GM12873 (cell line): ENCODE results near the gene MROH2A.

Experiments used
- CTCF ChIP-seq: IDR thresholded peaks from 2 replicates; pipeline ENCODE4 v1.5.1; 2012; ENCODE audit warnings: low read depth, mild to moderate bottlenecking, moderate library complexity, low read length, control low read depth; ENCODE audit not compliant: insufficient read depth; ENCODE audit errors: missing control alignments

MROH2A gene

GRCh38 chr2:233865838-233866237, 87.7 kb downstream of the MROH2A start:
- peak; percentile 39 for TF ChIP-seq CTCF

- no peak for TF ChIP-seq CTCF
Observed at GRCh38 chr2:233866479-233866878, 88.3 kb downstream of the MROH2A start.

- no peak for TF ChIP-seq CTCF
Observed at GRCh38 chr2:233867993-233868532, 89.9 kb downstream of the MROH2A start, which contains the start of gene MSL3B. Gene MSL3B, minus strand, starts transcription at chr2:233868386.

- TF ChIP-seq CTCF: no peak
Observed at GRCh38 chr2:233871432-233871831, 93.3 kb downstream of the MROH2A start.

- TF ChIP-seq CTCF: no peak
Observed at GRCh38 chr2:233882353-233882752, 104.2 kb downstream of the MROH2A start.
